Body of pancreas (tissue), 4 donors: Measurements from ENCODE around the gene SIGLEC10.

ENCODE experiments used
- CTCF ChIP-seq, 7 experiments: fragments of 450-650 bp in 4 of 7; fragments of 200-600 bp in 3 of 7; sonication (generic) in 3 of 7; IDR thresholded peaks; one replicate each; pipeline ENCODE4 v1.5.1; 2016 to 2019; ENCODE audit warnings: antibody characterized with exemption in 7 of 7
- POLR2A ChIP-seq, 3 donors: fragments of 450-650 bp; IDR thresholded peaks; one replicate each; pipeline ENCODE4 v1.6.1; 2016; ENCODE audit warnings: antibody characterized with exemption in 3 of 3, mild to moderate bottlenecking in 2 of 3

GRCh38 chr19:51427201-51427600 lies 9.8 kb upstream of the SIGLEC10 start:
- TF ChIP-seq CTCF (IDR thresholded peaks at IDR 0.05) (no peak), POLR2A (IDR thresholded peaks at IDR 0.05) (no peak)
